GM18870 (cell line): ENCODE measurements around the gene CACNA2D1.

Source experiments
- ATAC-seq: cut with Tn5 transposase; IDR thresholded peaks from one replicate; pipeline ENCODE4 v1.9.1; 2021; ENCODE audit warnings: moderate library complexity; ENCODE audit not compliant: unreplicated experiment

The CACNA2D1 gene

GRCh38 chr7:82234457-82235049 lies 209.0 kb downstream of the CACNA2D1 start:
- ATAC-seq: no peak

- ATAC-seq: no peak
These were observed 212.6 kb downstream of the CACNA2D1 start for GRCh38 chr7:82230811-82231581.

GRCh38 chr7:82229164-82229563 lies 214.4 kb downstream of the CACNA2D1 start:
- ATAC-seq: no peak

GRCh38 chr7:82226191-82226590 lies 217.4 kb downstream of the CACNA2D1 start:
- ATAC-seq: no peak

- ATAC-seq: no peak
These were observed 219.0 kb downstream of the CACNA2D1 start for GRCh38 chr7:82224529-82224928.

GRCh38 chr7:82223580-82223979 lies 220.0 kb downstream of the CACNA2D1 start:
- no peak for ATAC-seq

GRCh38 chr7:82221152-82221674 lies 222.4 kb downstream of the CACNA2D1 start:
- no peak for ATAC-seq

GRCh38 chr7:82212466-82212865 lies 231.1 kb downstream of the CACNA2D1 start:
- no peak for ATAC-seq

GRCh38 chr7:82211333-82211732 lies 232.2 kb downstream of the CACNA2D1 start:
- ATAC-seq: no peak

GRCh38 chr7:82210416-82211184 lies 233.0 kb downstream of the CACNA2D1 start:
- ATAC-seq: no peak

- no peak for ATAC-seq
These were observed 234.3 kb downstream of the CACNA2D1 start for GRCh38 chr7:82209179-82209747.

- ATAC-seq: no peak
These were observed 238.9 kb downstream of the CACNA2D1 start for GRCh38 chr7:82204694-82205093.

- no peak for ATAC-seq
These were observed 240.6 kb downstream of the CACNA2D1 start for GRCh38 chr7:82202965-82203364.

- ATAC-seq: no peak
These were observed 241.5 kb downstream of the CACNA2D1 start for GRCh38 chr7:82202107-82202506.

- ATAC-seq: no peak
These were observed 243.0 kb downstream of the CACNA2D1 start for GRCh38 chr7:82200601-82201000.

- ATAC-seq: no peak
These were observed 249.4 kb downstream of the CACNA2D1 start for GRCh38 chr7:82194016-82194643.

GRCh38 chr7:82188636-82189035 lies 254.9 kb downstream of the CACNA2D1 start:
- no peak for ATAC-seq

GRCh38 chr7:82185443-82185842 lies 258.1 kb downstream of the CACNA2D1 start:
- no peak for ATAC-seq

GRCh38 chr7:82183634-82184033 lies 259.9 kb downstream of the CACNA2D1 start:
- no peak for ATAC-seq

- ATAC-seq: no peak
These were observed 264.3 kb downstream of the CACNA2D1 start for GRCh38 chr7:82179311-82179710.

- ATAC-seq: no peak
These were observed 268.3 kb downstream of the CACNA2D1 start for GRCh38 chr7:82175319-82175718.
